Measurements from ENCODE around the gene PLXNA4.

Gene PLXNA4

DNA sequence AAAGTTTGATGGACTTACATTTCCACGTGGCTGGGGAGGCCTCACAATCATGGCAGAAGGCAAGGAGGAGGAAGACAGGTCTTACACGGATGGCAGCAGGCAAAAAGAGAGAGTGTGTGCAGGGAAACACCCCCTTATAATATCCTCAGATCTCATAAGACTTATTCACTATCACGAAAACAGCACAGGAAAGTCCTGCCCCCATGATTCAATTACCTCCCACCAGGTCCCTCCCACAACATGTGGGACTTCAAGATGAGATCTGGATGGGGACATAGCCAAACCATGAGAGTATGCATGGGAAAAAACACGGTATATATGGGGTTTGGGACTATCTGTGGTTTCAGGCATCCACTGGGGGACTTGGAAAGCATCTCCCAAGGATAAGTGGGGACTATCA lies 78.0 kb downstream of the PLXNA4 start:
- no peak for DNase-seq

DNA sequence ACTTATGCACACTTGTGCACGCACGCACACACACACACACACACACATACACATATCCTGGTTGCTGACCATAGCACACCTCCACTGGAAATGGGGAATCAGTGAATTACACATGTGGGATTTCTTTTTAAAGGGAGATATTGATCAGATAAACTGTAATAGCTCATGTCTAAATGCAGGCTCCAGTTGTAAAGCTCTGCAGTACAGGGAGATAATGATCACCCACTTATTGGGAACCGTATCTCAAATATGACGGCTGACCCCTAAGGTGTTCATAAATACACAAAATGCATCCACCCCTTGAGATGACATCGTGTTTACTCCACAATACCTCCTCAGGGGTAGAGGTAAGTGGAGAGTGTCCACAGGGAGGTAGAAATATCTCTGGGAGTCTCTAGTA lies 79.2 kb downstream of the PLXNA4 start:
- DNase-seq, result no peak

DNA sequence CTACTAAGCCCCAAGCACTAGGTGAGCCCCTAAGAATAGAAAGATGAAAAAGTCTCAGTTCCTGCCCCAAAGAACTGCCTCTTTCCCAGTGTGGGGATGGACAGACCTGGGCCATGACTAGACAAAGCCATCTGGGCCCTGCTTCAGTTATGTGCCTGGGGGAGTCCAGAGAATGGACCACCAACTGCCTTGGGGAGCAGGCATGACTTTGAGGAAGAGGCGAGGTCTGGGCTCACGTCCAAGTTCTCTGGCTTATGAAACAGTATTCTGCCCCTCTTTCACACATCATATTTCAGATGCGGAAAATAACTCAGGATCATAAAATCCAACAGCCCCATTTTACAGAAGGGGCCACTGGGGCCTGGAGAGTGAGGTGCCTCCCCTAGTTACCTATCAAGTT lies 80.3 kb downstream of the PLXNA4 start:
- no peak for DNase-seq

DNA sequence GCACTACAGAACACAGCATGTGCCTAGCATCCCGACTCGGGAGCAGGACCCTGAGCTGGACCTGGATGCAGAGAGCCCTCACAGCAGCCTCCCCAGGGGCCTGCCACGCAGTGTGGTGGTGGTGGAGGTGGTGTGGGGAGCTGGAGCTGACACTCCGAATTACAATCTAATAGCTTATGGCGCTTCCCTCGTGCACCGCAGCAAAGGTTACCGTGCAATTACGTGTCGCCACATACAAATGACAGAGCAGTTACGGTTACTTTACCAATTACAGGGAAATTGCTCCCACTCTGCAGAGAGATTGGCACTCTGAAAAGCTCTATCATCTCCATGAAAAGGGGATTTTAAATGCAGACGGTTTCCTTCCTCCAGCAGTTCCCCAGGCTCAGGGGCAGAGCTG lies 81.8 kb downstream of the PLXNA4 start:
- DNase-seq, result no peak

DNA sequence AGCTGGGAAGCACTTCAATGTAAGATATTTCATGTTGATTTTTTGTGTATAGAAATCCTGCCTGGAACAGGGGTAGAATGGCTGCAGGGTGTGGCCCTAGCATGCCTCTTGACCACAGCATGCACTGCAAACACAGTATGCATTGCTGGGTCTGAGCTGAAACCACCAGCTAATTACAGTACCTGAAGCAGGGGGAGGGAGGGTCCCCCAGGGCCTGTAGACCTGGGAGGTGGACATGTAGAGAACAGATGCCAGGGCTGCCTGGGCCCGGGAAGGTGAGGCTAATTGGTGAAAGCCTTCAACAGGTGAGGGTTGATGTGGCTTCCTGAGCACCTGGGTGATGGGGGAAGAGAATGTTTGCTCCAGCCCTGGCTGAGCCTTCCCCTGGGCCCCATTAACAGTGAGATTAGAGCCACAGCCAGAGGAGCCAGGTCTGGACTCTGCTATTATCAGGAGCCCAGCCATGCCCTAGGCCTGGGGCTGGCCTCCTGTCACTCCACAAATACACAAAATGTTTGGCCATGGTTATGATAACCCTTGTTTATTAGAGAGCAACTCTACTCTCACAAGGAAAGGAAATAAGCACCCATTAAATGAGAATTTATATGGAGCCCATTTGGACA lies 83.3 kb downstream of the PLXNA4 start:
- DNase-seq, result no peak

DNA sequence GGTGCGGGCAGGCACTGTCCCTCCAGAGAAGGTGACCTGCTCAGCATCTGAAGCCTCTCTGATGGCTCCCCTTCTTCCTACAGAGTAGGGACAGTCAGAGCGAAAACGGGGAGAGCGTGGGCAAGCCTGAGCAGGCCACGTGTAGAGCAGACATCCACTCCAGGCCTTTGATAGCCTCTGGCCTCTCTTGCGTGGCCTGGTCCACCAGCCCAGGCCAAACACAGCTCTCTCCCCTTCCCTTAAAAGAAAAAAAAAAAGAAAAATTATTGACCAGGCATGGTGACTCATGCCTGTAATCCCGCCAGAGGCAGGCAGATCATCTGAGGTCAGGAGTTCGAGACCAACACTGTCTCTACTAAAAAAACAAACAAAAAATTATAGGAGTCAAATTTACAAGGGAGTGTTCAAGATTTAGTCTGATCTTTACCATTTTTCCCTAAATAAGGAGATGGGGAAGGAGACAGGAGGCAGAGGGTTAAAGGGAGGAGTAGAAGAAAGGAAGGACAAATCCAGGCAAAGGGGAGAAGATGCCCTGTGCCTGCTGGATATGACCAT lies 84.8 kb downstream of the PLXNA4 start:
- DNase-seq, result no peak

DNA sequence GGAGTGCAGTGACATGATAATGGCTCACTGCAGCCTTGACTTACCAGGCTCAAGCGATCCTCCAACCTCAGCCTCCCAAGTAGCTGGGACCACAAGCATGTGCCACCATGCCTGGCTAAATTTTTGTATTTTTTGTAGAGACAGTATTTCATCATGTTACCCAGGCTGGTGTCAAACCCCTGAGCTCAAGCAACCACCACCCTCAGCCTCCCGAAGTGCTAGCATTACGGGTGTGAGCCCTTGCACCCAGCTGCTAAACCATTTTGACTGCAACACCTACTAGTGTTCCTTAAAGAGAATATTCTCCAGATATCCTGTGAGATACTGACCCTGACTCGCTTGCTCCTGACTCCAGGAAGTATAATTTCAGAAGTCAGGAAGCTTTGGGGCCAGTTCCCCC lies 85.8 kb downstream of the PLXNA4 start:
- no peak for DNase-seq

DNA sequence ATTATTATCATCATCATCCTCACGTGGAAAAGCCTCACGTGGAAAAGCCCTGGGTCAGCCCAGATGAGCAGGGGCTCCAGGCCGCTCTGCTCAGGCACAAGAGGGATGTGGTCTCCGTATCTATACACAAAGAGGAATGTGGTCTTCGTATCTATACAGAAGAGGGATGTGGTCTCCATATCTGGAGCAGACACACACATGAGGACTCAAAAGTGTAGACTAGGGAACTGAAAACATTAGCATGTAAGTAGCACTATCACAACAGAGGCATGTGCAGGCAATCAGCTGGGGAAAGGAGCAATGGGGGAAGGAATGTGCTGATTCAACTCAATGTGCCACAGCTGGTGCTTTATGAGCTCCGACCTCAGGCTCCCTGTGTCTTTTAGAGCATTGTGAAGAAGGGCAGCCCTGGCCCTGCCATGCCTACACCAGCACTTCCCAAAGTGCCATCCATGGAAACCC lies 86.5 kb downstream of the PLXNA4 start:
- DNase-seq, result no peak

DNA sequence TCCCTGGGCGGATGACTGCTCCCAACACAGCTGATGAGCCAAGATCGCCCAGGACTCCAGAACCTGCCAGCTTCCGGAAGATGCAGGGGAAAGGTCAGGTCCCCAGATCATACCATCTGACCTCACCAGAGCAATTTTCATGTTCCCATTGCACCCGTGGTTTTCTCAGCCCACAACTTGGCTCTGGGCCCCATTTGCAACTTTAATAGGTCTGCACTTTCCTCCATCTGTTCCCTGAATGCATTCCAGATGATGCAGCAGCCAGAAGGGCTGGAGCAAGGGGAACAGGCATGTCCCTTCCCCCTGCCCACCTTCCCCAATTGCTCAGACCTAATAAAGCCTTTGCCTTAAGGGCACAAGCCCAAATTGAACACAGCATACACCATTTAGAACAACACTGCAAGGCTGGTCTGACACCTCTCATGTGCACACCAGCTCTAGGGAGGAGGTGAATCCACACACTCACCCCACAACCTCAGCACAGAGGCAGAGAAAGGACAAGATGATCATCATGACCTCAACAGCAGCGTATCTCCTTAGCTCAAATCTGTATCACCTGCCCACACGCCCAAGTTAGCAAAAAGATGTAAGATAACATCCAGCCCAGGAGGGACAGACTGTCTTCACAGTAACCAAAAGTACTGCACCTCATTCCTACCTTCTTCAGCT lies 87.5 kb downstream of the PLXNA4 start:
- no peak for DNase-seq

DNA sequence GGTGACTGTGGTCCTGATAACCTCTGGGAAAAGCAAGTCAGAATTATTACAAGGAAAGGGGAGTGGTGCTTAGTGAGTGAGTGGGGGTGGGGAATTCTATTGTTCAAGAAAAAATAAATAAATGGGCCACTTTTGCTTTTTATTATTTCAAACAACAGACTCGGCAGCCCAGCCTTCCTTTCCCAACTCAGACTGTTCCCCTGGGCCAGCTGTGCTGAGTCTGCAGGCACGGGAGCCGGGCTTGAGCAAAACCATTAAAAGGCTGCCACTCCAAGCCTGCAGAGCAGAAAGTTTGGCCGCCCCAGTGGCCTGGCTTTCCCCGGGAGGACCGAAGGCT lies 90.0 kb downstream of the PLXNA4 start:
- DNase-seq, result no peak

DNA sequence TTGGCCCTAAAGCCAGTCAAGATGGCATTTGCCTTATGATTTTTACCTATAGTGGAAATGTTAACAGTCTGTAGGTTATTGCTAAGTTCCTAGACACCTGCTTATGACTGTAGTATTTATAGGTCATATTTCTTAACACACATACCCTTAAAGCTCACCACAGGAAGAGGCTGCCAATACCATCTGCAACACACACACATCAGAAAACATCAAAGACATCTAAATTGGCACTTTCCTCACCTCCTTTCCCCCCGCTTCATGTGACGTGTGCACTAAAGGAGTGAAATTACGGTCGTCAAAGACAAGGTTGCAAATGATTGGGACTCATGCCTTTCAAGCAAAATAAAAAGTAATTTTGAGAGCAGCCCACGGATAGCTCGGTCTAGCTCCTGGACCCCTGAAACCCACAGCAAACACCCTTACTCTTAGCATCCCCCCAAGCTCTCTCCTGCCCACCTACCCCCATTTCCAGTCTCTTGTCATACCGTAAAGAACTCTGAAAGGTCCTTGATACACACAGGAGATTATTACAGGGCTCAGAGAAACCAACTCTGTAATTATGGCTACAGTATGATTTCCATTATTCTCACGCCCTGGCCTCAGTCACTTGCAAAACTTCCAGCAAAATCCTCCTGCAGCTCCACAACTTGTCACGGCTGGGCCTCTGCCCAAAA lies 90.5 kb downstream of the PLXNA4 start:
- DNase-seq, result no peak

DNA sequence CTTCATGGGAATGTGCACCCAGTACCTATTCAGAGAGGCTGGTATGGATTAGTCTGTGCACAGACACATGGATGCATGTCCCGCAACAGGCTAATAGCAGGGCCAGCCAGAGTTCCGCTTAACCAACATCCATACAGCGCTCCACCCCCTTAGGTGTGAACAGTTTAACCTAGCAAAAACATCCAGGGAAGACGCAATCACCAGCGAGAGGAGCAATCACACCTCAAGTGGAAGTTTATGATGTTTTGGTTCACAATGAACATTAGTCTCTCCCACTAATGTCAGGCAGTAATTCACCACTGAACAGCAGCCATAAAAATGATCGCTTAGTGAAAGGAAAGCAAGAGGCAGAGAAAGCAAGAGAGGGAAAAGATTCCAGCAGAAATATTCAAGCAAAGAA lies 91.1 kb downstream of the PLXNA4 start:
- peak; percentile 24 for DNase-seq

DNA sequence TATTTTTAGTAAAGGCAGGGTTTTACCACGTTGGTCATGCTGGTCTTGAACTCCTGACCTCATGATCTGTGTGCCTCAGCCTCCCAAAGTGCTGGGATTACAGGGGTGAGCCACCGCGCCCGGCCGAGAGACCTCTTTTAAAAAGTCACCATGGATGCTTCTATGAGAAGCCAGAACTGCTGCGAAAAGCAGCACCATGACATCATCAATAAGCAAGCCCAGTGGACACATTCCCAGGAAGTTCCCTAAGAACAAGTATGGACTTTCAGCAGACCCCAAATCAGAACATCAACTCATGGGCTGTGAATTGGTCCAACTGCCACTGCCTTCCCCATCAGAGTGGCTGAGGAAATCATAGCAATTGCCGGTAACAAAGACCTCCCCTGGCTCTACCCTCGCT lies 93.4 kb downstream of the PLXNA4 start:
- DNase-seq, result no peak

DNA sequence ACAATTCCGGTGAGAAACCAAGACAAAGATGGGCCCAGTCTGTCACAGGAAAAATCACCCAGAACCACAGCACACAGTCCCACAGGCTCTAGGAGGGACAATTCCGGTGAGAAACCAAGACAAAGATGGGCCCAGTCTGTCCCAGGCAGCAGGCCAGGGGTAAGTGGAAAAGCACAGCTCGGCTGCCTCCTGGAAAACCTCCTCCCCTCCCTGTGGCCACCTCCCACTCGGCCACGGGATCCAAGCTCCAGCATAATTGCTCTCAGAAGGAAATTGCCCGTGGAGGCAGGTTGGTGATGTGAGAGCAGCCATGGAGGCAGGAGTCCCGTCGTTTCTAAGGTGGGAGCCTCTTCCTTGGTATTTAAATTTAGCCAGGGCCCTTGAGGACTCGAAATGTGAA lies 95.7 kb downstream of the PLXNA4 start:
- DNase-seq, result no peak

DNA sequence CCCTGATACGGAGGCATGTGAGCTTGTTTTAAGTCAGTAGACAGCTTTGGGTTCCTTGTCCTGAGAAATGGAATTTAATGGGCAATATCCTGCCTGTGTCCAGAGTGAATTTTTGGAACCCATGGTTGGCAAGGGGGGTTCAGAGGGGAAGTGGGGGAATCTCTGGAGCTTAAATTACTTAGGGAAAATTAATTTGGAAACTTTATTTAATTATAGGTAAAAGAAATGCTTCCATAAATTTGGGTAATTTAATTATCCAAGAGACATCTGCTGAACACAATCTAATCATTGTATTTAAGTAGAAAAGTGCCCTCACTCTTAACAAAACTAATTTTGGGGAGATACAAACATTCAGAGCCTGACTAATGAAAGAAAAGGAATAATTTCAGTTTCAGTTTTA lies 99.7 kb downstream of the PLXNA4 start:
- DNase-seq, result no peak

DNA sequence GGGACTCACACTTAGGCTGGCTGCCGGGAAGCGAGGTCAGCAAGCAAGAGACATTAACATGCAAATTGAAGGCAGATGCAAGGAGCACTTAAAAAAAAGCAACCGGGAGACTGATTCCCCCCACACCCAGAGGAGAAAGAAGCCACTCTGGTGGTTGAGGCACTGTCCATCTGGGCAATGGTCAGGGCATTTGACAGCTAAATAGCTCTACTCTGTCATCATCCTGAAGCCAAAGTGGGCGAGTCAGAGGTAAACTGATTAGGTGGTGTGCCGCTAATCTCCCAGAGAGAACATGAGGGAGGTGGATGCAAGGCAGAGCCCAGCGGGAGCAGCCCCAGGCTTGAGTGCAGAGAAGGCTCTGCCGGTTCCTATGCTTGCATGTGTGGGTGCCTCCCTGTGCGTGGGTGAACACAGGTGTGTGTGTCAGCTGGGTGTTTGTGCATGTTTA lies 100.6 kb downstream of the PLXNA4 start:
- no peak for DNase-seq

DNA sequence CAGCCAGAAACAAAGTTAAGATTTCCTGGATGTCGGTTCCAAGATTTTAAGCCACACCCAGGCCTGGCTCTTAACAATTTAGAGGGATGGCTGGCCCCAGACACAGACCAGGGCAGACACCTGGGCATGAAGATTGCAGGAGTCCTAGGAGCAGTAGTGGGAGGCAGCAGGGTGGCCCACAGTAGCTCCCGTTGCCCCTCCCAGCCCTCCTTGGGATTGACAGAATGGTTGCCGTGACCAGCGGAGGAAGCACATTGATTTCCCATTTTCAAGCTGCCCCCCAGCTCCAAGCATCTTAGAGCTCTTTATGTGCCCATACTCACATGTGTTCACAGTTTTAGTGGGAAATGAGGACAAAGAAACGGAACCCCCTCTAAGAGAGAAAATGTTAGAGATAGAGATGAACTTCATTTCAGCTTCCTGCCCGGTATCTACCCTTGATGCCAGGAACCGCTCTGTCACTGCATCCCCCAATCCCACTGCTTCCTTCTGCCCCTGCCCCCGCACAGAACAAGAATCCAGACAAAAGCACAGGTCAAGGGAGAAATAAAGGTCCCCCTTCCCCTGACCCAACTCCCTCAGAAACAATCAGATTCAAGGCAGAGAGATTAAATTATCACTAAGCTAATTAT lies 101.1 kb downstream of the PLXNA4 start:
- no peak for DNase-seq

DNA sequence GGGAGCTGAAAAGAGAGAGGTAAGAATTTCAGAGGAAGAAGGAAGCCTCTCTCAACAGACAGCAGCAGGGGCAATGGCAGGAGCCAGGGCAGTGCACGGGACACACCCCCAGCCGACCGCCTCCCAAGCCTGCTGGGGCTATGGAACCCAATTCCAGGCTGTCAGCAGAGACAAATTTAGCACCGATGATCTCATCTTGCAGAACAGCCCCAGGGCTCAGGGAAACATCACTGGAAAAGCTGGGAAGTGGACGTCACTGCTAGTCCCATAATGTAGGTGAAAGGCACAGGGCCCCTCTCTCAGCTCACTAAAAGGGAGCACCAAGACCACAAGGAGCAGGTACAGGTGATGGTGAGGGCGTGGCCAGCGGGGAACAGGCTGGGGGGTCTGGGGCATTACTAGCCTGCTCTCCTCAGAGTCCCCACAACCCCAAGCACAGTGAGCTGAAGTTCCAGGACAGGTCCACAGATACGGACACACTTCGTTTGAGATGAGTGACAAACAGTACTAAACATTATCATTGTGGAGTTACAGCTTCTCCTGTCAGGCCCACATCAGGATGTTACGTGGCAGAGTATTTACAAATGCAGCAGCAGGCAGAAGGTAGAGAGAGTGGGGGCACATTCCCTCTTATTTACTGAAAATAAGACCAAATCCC lies 103.7 kb downstream of the PLXNA4 start:
- no peak for DNase-seq

DNA sequence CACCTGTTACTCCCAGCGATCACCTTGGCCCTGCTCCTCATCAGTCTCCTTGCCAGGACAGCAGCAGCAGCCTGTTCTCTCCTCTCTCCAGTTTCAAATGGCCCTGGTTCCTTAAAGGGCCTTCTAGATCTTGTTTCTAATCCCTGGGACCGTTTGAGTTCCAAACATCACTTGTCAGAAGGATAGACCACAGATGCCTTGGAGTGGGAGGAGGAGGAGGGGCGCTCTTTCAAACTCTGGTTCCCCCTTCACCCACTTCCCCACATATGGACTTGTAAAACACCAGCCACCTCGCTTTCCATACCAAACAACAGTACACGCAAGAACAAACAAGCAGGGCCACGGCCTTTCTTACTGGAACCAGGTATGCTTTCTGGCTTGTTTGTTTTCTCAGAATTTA lies 104.8 kb downstream of the PLXNA4 start:
- DNase-seq, result no peak

DNA sequence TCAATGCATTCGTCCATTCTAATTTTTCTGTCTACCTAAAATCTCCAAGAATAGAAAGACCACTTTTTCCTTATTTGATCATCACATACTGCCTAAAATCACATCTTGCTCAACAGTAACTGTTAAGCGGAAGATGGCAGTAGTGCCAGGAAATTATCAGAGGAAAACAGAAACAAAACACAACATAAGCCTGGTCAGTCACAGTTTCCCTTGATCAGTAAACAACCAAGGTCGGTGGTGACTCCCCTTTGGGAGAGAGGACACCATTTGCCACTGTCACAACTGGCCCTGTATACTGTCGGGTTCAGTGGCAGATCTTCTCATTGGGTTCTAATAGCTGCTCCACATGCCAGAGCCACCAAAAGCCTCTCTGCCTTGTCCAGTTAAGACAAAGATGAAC lies 106.6 kb downstream of the PLXNA4 start:
- DNase-seq, result no peak

DNA sequence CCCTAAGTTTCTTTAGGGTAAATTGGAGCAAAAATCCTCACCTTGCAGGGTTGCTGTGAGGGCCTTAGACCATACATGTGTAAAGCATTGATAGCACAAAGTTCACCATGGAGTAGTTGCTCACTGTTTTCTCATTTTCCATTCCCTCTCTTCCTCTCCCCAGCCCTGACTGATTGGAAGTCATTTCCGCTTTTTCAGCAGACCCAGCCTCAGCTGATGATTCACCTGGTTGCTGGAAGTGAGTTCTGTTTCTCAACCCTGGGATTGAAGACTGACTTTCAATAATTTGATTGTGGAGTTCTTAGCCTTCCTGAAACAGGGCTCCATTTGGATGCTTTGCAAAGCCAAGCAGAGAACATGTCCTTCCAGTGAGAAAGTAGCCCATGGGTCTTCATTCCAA lies 107.0 kb downstream of the PLXNA4 start:
- DNase-seq, result no peak

DNA sequence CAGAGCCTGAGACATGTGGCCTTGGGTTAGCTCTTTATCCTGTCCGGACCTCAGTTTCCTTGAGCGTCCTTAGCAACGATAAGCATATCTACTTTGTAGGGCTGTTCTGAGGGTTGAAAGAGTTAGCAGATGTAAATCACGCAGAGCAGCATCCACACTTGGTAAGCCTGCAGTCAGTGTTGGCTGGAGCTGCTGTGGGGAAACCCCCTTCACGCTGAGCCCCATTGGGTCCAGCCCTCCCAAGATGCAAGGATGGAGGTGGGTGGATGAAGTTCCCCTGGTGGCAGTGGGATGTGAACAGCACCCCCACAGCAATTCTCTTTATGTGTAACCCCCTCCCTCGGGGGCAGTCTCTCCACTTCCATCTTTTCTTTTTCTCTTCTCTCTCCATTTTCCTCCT lies 109.9 kb downstream of the PLXNA4 start:
- no peak for DNase-seq

DNA sequence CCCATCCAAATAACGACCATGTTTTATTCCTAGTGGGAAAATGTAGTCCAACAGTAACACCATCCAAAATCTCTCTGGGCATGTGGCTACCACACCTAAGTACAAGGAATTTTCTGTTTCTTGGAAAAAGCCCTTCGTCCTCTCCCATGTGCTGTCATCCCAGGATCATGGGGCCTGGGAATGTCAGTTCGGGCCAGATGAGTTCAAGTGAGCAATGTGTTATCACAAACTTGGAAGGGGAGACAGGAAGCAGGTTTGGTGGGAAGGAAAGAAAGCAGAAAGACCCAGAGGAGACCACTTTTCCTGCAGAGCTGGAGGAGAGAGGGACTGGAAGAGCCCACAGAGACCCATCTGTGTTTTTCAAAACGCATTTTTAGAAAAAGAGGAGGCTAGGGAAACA lies 110.8 kb downstream of the PLXNA4 start:
- no peak for DNase-seq
